Esophagus (tissue), 2 donors: ENCODE measurements around the gene DYSF. TPM values are rescaled to one million over a fixed set of nuclear protein-coding genes. Genes with fewer than 3 reads are reported as not detected.

Experiments
- H3K27ac ChIP-seq, 2 donors: one replicate each; pipeline ENCODE4 v1.5.1; 2013; ENCODE audit warnings: low read depth in 2 of 2, mild to moderate bottlenecking in 2 of 2, inconsistent platforms in 1 of 2, low read length in 1 of 2, moderate library complexity in 1 of 2
- H3K27me3 ChIP-seq, 2 donors: one replicate each; pipeline ENCODE4 v1.6.1; 2013; ENCODE audit warnings: low read length in 2 of 2, control low read depth in 1 of 2, mild to moderate bottlenecking in 1 of 2; ENCODE audit not compliant: insufficient read depth in 2 of 2, control insufficient read depth in 1 of 2
- H3K36me3 ChIP-seq, 2 donors: one replicate each; pipeline ENCODE4 v1.6.1; 2013; ENCODE audit warnings: low read length in 1 of 2; ENCODE audit not compliant: control insufficient read depth in 2 of 2, insufficient read depth in 2 of 2
- H3K4me1 ChIP-seq, 2 donors: one replicate each; pipeline ENCODE4 v1.6.1; 2013; ENCODE audit warnings: low read length in 1 of 2; ENCODE audit not compliant: control insufficient read depth in 2 of 2, insufficient read depth in 2 of 2
- H3K4me3 ChIP-seq, 2 donors: one replicate each; pipeline ENCODE4 v1.5.1; 2013; ENCODE audit warnings: low read length in 2 of 2, mild to moderate bottlenecking in 2 of 2, low read depth in 1 of 2, moderate library complexity in 1 of 2
- H3K9me3 ChIP-seq, 2 donors: one replicate each; pipeline ENCODE4 v1.6.1; 2013; ENCODE audit warnings: mild to moderate bottlenecking in 2 of 2, low read depth in 1 of 2, low read length in 1 of 2, moderate library complexity in 1 of 2; ENCODE audit not compliant: control insufficient read depth in 2 of 2, insufficient read depth in 1 of 2
- WGBS, 2 donors: extraction: QIAGEN DNeasy Blood & Tissue Kit; methylation state at CpG; one replicate each; pipeline ENCODE4 v1.1.7; 2013; 5-methylcytosine and 5-hydroxymethylcytosine counted together
- polyA plus RNA-seq, 2 donors: library from polyadenylated mRNA; stranded (reverse); fragments of 200-250 nt; gene quantifications; one replicate each; pipeline ENCODE4 v1.2.3, GENCODE V29; 2013
- donor health status: healthy with polysubstance abuse.
- donor health status: Bipolar disorder and iron deficiency.

DYSF gene
- polyA plus RNA-seq, 2 donors: 1.8 to 2.6 TPM

DNA sequence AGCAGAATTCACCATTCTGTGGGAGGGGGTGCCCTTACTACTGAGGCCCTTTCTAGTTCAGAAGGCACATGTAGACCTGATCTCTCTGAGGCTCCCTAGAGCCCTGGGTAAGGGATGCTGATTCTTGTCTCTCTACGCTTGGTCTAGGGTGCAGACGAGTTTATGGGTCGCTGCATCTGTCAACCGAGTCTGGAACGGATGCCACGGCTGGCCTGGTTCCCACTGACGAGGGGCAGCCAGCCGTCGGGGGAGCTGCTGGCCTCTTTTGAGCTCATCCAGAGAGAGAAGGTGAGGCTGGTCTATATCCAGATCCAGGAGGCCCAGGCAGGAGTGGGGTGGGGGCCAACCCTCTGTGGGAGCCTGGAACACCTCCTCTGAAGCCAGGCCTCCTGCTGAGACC, 147.2 kb downstream of the DYSF start:
- H3K4me1 ChIP-seq: no peaks in the 10 kb centered on the region
- H3K36me3 ChIP-seq: no peaks in the 10 kb centered on the region
- no peaks in the 10 kb centered on the region for H3K9me3 ChIP-seq
- H3K4me3 ChIP-seq: no peak overlapping the region
- H3K27ac ChIP-seq: no peak overlapping the region
- 90% methylated on average over 9 of the region's 9 CpGs for WGBS, 2 donors
- H3K27me3 ChIP-seq: no peaks in the 10 kb centered on the region

DNA sequence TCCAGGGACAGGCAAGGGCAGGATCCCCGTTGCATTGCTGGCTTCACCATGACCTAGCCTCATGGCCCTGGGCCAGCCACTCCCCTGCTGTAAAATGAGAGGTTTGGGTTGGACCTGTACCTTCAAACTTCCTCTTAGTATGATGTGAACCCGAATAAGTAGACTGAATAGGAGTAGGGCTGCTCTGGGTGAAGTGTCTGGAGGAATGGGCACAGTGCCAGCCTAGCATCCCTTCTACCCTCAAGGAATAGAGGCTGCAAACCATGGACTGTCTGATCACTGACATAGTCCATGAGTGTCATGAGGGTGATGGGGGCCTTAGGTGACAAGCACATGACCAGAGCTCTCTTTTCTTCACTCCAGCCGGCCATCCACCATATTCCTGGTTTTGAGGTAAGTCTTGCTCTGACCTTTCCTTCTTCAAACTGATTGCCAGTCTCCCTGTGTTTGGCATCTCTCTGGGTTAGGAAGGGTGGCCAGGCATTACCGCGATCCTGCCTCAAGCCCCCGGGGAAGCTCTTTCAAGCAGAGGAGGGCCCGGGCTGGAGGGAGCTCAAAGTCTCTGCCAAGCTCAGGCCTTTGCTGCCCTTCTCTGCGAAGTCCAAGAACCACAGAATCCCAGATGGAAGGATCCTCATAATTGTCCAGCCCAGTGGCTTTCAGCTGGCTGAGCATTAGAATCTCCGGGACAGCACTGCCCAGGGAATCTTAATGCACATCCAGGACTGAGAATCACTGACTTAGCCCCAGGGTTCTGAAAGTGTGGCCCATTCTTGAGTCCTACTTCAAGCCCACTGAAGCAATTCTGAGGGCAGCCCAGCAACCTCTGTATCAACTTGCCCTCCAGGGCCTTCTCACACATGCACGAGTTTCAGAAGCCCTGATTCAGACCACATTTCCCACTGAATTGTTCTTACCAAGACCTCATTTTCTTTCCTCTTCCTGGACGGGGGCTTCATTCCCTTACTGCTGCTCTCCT, 148.1 kb downstream of the DYSF start:
- no peaks in the 10 kb centered on the region for H3K27me3 ChIP-seq
- no peak overlapping the region for H3K27ac ChIP-seq
- no peaks in the 10 kb centered on the region for H3K9me3 ChIP-seq
- H3K4me1 ChIP-seq: no peaks in the 10 kb centered on the region
- H3K4me3 ChIP-seq: no peak overlapping the region
- WGBS, 2 donors: 81 to 84% methylated on average over 11 of the region's 11 CpGs
- H3K36me3 ChIP-seq: no peaks in the 10 kb centered on the region

DNA sequence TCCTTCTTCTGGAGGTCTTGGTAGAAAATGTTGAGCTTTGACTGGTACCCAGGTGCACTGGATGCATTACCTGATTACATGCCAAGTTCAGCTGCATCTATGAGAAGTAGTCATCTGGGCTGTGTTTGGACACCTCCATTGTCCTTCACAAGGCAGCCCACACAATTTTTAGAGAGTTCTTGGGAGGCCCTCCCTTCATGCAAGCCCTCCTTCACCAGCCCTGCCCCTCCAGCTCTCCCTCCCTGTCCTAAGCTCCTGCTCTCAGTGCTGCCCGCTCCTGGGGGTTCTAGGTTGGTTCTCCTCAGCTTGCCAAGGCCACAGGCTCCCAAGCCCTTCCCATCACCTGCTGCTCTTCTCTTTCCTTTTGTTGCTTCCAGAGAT, 148.7 kb downstream of the DYSF start:
- no peaks in the 10 kb centered on the region for H3K9me3 ChIP-seq
- H3K27ac ChIP-seq: no peak overlapping the region
- WGBS, 2 donors: 88 to 96% methylated on average over 1 of the region's 1 CpG
- H3K4me3 ChIP-seq: no peak overlapping the region
- H3K4me1 ChIP-seq: no peaks in the 10 kb centered on the region
- H3K27me3 ChIP-seq: no peaks in the 10 kb centered on the region
- H3K36me3 ChIP-seq: no peaks in the 10 kb centered on the region

DNA sequence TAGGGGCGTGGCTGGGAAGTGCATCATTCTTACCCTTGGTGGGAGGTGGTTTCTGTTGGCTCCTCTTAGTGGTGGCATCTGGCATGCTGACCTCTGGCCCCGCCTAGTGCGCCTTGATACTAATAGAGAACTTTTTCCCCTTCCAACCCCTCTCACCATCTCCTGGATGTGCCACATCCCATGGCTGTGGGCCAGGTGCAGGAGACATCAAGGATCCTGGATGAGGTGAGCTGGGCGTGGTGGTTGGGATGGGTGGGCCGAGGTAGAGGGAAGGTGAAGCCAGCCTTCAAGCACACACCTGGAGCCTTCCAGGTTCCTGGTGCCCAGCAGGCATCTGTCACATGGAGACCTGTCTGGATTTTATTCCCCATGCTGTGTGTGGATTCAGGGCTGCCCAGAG, 149.2 kb downstream of the DYSF start:
- H3K36me3 ChIP-seq: no peaks in the 10 kb centered on the region
- no peak overlapping the region for H3K4me3 ChIP-seq
- H3K9me3 ChIP-seq: no peaks in the 10 kb centered on the region
- 71 to 77% methylated on average over 5 of the region's 5 CpGs for WGBS, 2 donors
- no peak overlapping the region for H3K27ac ChIP-seq
- no peaks in the 10 kb centered on the region for H3K27me3 ChIP-seq
- no peaks in the 10 kb centered on the region for H3K4me1 ChIP-seq

DNA sequence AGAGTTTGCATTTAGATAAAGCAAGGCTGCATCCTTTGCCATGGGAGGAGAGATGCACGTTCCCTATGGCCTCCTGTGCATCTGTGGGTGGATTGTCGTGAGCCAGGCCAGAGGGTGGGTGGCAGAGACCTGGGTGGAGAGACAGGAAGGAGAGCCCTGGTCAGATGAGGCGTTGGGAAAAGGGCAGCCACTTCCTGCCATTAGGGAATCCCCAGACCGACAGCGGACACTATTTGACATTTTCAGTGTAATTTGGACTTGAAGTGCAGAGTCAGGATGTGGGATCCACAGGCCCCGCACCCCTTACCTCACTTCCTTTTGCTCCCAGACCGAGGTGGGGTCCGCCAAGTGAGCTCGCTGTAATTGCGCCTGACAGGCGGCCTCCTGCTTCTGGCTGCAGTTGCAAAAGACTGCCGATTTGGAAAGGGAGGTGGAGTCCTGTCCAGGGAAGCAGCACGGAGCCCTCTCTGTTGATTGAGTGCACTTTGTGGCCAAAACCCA, 150.0 kb downstream of the DYSF start:
- H3K27ac ChIP-seq: no peak overlapping the region
- no peaks in the 10 kb centered on the region for H3K27me3 ChIP-seq
- H3K9me3 ChIP-seq: no peaks in the 10 kb centered on the region
- H3K36me3 ChIP-seq: no peaks in the 10 kb centered on the region
- no peak overlapping the region for H3K4me3 ChIP-seq
- no peaks in the 10 kb centered on the region for H3K4me1 ChIP-seq
- 47 to 52% methylated on average over 13 of the region's 13 CpGs for WGBS, 2 donors

DNA sequence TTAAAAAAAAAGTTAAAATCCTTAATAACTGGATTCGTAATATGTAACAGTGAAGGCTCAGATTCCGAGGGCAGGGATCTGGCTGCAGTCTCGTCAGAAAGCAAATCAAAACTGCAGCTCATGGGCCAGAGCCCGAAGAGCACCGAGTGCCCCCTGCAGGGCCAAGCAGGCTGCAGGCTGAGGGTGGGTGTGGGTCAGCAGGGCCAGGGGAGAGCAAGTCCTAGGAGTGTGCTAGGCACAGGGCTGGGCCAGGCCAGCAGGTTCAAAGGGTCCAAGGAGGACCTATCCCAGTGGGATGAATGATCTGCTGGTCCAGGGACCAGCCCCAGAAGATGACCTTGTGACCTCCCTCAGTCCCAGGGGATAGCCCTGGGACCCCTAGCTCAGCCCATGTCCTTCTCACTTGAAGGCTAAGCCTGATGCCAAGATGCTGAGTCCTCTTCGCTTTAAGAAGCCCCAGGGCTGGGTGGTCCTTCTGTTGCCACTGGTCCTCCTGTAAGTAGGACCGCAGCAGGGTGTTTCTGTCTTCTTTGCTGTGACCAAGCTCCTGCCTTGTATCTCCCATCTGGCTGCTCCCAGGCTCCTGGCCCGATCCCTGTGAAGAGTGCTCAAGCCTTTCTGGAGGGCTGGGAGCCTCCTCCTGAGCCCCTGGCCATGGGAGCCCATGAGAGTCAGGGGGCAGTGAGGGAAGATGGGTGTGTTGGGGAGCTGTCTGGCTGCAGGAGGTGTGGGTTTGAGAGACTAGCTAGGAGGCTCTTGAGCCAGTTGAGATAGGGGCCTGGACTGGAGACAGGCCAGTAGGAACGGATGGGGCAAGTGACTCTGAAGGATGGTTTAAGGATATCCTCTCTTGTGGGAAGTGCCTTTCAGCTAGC, 150.7 kb downstream of the DYSF start:
- WGBS, 2 donors: 74 to 78% methylated on average over 9 of the region's 9 CpGs
- no peaks in the 10 kb centered on the region for H3K27me3 ChIP-seq
- no peaks in the 10 kb centered on the region for H3K36me3 ChIP-seq
- no peak overlapping the region for H3K27ac ChIP-seq
- H3K4me1 ChIP-seq: no peaks in the 10 kb centered on the region
- no peak overlapping the region for H3K4me3 ChIP-seq
- H3K9me3 ChIP-seq: no peaks in the 10 kb centered on the region

DNA sequence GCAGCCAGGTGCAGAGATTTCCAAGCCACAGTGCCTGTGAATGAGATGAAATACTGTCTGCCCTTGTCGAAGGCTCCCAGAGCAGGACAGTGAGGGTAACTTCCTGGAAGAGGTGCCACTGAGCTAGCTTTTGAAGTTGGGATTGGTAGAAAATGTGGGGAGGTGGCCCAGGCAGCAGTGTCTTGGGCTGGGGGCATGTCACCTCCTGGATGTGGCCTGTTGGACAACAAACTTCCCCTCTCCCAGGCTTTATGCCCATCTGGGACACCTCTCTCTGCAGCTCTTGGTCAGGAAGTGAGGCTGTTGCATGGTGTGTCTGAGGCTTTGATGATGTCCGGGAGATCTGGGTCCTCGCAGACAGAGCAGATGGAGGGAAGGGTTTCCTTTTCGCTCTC, 151.4 kb downstream of the DYSF start:
- 63 to 66% methylated on average over 4 of the region's 4 CpGs for WGBS, 2 donors

DNA sequence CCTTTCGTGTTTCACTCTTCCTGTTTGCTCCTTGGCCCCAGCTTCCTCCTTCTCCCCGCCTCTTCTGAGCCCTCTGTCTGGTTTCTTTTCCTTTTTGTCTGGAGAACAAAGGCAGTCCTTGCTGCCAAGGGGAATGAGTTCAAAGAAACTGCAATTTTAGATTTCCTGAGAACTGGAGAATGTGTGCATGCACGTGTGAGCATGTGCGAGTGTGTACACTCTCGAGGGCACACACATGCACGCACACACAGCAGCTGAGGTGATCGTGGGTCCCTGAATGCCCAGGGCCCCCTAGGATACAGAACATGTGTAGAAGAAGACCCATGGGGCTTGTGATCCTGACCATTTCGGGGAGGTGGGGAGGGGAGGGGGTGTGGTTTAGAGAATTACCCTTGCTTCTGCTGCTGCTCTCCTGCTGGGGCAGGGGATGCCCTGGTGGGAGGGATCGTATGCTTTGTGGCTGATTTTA, 151.8 kb downstream of the DYSF start:
- no peaks in the 10 kb centered on the region for H3K36me3 ChIP-seq
- no peak overlapping the region for H3K4me3 ChIP-seq
- no peak overlapping the region for H3K27ac ChIP-seq
- H3K27me3 ChIP-seq: no peaks in the 10 kb centered on the region
- WGBS, 2 donors: 44 to 51% methylated on average over 9 of the region's 9 CpGs
- H3K4me1 ChIP-seq: no peaks in the 10 kb centered on the region
- no peaks in the 10 kb centered on the region for H3K9me3 ChIP-seq

More for the DNA sequence above, 151.4 kb downstream of the DYSF start:
- no peaks in the 10 kb centered on the region for H3K4me1 ChIP-seq
- H3K9me3 ChIP-seq: no peaks in the 10 kb centered on the region
- no peaks in the 10 kb centered on the region for H3K27me3 ChIP-seq
- no peaks in the 10 kb centered on the region for H3K36me3 ChIP-seq
- no peak overlapping the region for H3K27ac ChIP-seq
- no peak overlapping the region for H3K4me3 ChIP-seq

DNA sequence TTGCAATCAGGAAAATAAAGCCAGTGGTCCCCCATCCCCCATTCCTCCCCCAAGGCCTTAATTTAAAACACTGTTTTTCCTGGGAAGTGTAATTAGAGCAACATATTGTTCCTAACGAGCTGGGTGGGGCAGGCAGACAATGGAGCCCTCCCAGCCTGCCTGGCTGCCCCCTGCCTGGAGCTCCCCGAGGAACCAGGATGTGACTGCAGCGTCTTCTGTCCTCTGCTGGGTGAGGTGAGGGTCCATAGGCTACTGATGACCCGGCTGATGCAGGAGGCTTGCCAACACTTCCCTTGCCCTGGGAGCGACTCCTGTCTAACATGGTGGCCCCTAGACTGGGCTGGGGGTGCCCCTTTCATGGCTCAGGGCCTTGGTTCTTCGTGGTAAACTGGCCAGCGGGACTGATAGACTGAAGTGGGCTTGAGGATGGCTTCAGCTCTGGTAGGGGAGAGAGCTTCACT, 152.4 kb downstream of the DYSF start:
- WGBS, 2 donors: 76 to 80% methylated on average over 7 of the region's 7 CpGs
- no peaks in the 10 kb centered on the region for H3K9me3 ChIP-seq
- no peak overlapping the region for H3K27ac ChIP-seq
- no peaks in the 10 kb centered on the region for H3K27me3 ChIP-seq
- no peaks in the 10 kb centered on the region for H3K4me1 ChIP-seq
- H3K36me3 ChIP-seq: no peaks in the 10 kb centered on the region
- no peak overlapping the region for H3K4me3 ChIP-seq
